ENCODE data around the gene AFF3.

AFF3 gene

GRCh38 chr2:99543247-99543646 lies 599.1 kb downstream of the AFF3 start:
- H4K12ac ChIP-seq (ENCODE audit: low read depth, low read length): no peak overlapping the region
- H3K23ac ChIP-seq (ENCODE audit: low read length): no peak overlapping the region
- H3K36me3 ChIP-seq (ENCODE audit: control insufficient read depth in 1 of 2, insufficient read depth in 2 of 2, low read length in 2 of 2): no peaks in the 10 kb centered on the region
- H2BK120ac ChIP-seq (ENCODE audit: insufficient read depth, low read length, poor library complexity): no peak overlapping the region
- no peak overlapping the region for H4K91ac ChIP-seq (ENCODE audit: low read depth, low read length)
- no peak overlapping the region for H3K9ac ChIP-seq (ENCODE audit: low read length)
- WGBS (ENCODE audit: extremely low coverage, insufficient coverage, insufficient read length): no CpG with 5 or more reads among the region's 1 CpG
- H3K4me2 ChIP-seq (ENCODE audit: low read length): no peak overlapping the region
- H4K8ac ChIP-seq (ENCODE audit: low read depth, low read length): no peak overlapping the region
- no peak overlapping the region for H3K27ac ChIP-seq (ENCODE audit: low read depth, low read length)
- no peaks in the 10 kb centered on the region for H3K4me1 ChIP-seq (ENCODE audit: control insufficient read depth in 1 of 2, insufficient read depth in 2 of 2, low read length in 2 of 2)
- no peaks in the 10 kb centered on the region for H3K79me2 ChIP-seq (ENCODE audit: control insufficient read depth, insufficient read depth, low read length, poor library complexity)
- no peak overlapping the region for H3K14ac ChIP-seq (ENCODE audit: low read length)
- no peaks in the 10 kb centered on the region for H3K79me1 ChIP-seq (ENCODE audit: low read length)
- no peaks in the 10 kb centered on the region for H3K9me3 ChIP-seq (ENCODE audit: insufficient read depth, low read depth, low read length)
- no peaks in the 10 kb centered on the region for H3K27me3 ChIP-seq (ENCODE audit: insufficient read depth, low read length)
- H2BK5ac ChIP-seq (ENCODE audit: low read depth, low read length, poor library complexity): no peak overlapping the region
- no peak overlapping the region for H2AFZ ChIP-seq (ENCODE audit: insufficient read depth, low read length, poor library complexity)
- H2AK5ac ChIP-seq (ENCODE audit: low read length): no peak overlapping the region
- peak in 1 of 2 donors; percentile 30 for DNase-seq
- no peak overlapping the region for H3K4me3 ChIP-seq (ENCODE audit: low read depth, low read length)
- no peak overlapping the region for H2BK12ac ChIP-seq (ENCODE audit: low read length)
- no peak overlapping the region for H3K4ac ChIP-seq (ENCODE audit: low read depth, low read length)
- H3K18ac ChIP-seq (ENCODE audit: low read length): no peak overlapping the region

GRCh38 chr2:99537910-99538485 lies 604.4 kb downstream of the AFF3 start:
- Histone ChIP-seq H3K9me3 (ENCODE audit: insufficient read depth, low read depth, low read length) (no peaks in the 10 kb centered on the region), H3K14ac (ENCODE audit: low read length) (no peak overlapping the region)
- no CpG with 5 or more reads among the region's 4 CpGs for WGBS (ENCODE audit: extremely low coverage, insufficient coverage, insufficient read length)

GRCh38 chr2:99524056-99524455 lies 618.3 kb downstream of the AFF3 start:
- Histone ChIP-seq H3K4me3 (ENCODE audit: low read depth, low read length) (no peak overlapping the region), H4K91ac (ENCODE audit: low read depth, low read length) (no peak overlapping the region), H2BK5ac (ENCODE audit: low read depth, low read length, poor library complexity) (no peak overlapping the region), H3K18ac (ENCODE audit: low read length) (no peak overlapping the region), H3K14ac (ENCODE audit: low read length) (no peak overlapping the region), H3K79me1 (ENCODE audit: low read length) (no peaks in the 10 kb centered on the region), H2AFZ (ENCODE audit: insufficient read depth, low read length, poor library complexity) (no peak overlapping the region), H3K23ac (ENCODE audit: low read length) (no peak overlapping the region), H3K4me2 (ENCODE audit: low read length) (no peak overlapping the region), H3K36me3 (ENCODE audit: control insufficient read depth in 1 of 2, insufficient read depth in 2 of 2, low read length in 2 of 2) (no peaks in the 10 kb centered on the region), H3K4ac (ENCODE audit: low read depth, low read length) (no peak overlapping the region), H2AK5ac (ENCODE audit: low read length) (no peak overlapping the region), H2BK120ac (ENCODE audit: insufficient read depth, low read length, poor library complexity) (no peak overlapping the region), H3K9ac (ENCODE audit: low read length) (no peak overlapping the region), H4K12ac (ENCODE audit: low read depth, low read length) (no peak overlapping the region), H3K27me3 (ENCODE audit: insufficient read depth, low read length) (no peaks in the 10 kb centered on the region), H3K27ac (ENCODE audit: low read depth, low read length) (no peak overlapping the region), H3K4me1 (ENCODE audit: control insufficient read depth in 1 of 2, insufficient read depth in 2 of 2, low read length in 2 of 2) (no peaks in the 10 kb centered on the region), H3K9me3 (ENCODE audit: insufficient read depth, low read depth, low read length) (no peaks in the 10 kb centered on the region), H2BK12ac (ENCODE audit: low read length) (no peak overlapping the region), H4K8ac (ENCODE audit: low read depth, low read length) (no peak overlapping the region), H3K79me2 (ENCODE audit: control insufficient read depth, insufficient read depth, low read length, poor library complexity) (no peaks in the 10 kb centered on the region)
- DNase-seq: no peak
- no CpG with 5 or more reads among the region's 2 CpGs for WGBS (ENCODE audit: extremely low coverage, insufficient coverage, insufficient read length)

More at GRCh38 chr2:99537910-99538485, 604.4 kb downstream of the AFF3 start:
- H3K79me2 ChIP-seq (ENCODE audit: control insufficient read depth, insufficient read depth, low read length, poor library complexity): no peaks in the 10 kb centered on the region
- no peak overlapping the region for H3K18ac ChIP-seq (ENCODE audit: low read length)
- no peak overlapping the region for H2BK5ac ChIP-seq (ENCODE audit: low read depth, low read length, poor library complexity)
- peak; percentile 50 to 87 for DNase-seq
- no peaks in the 10 kb centered on the region for H3K4me1 ChIP-seq (ENCODE audit: control insufficient read depth in 1 of 2, insufficient read depth in 2 of 2, low read length in 2 of 2)
- H3K4me3 ChIP-seq (ENCODE audit: low read depth, low read length): no peak overlapping the region
- H4K8ac ChIP-seq (ENCODE audit: low read depth, low read length): no peak overlapping the region
- no peak overlapping the region for H2AK5ac ChIP-seq (ENCODE audit: low read length)
- no peaks in the 10 kb centered on the region for H3K27me3 ChIP-seq (ENCODE audit: insufficient read depth, low read length)
- no peak overlapping the region for H3K27ac ChIP-seq (ENCODE audit: low read depth, low read length)
- H3K4me2 ChIP-seq (ENCODE audit: low read length): no peak overlapping the region
- no peak overlapping the region for H3K9ac ChIP-seq (ENCODE audit: low read length)
- H2BK12ac ChIP-seq (ENCODE audit: low read length): no peak overlapping the region
- no peak overlapping the region for H4K91ac ChIP-seq (ENCODE audit: low read depth, low read length)
- no peaks in the 10 kb centered on the region for H3K36me3 ChIP-seq (ENCODE audit: control insufficient read depth in 1 of 2, insufficient read depth in 2 of 2, low read length in 2 of 2)
- no peak overlapping the region for H2AFZ ChIP-seq (ENCODE audit: insufficient read depth, low read length, poor library complexity)
- H3K23ac ChIP-seq (ENCODE audit: low read length): no peak overlapping the region
- H2BK120ac ChIP-seq (ENCODE audit: insufficient read depth, low read length, poor library complexity): no peak overlapping the region
- H3K79me1 ChIP-seq (ENCODE audit: low read length): no peaks in the 10 kb centered on the region
- H4K12ac ChIP-seq (ENCODE audit: low read depth, low read length): no peak overlapping the region
- H3K4ac ChIP-seq (ENCODE audit: low read depth, low read length): no peak overlapping the region

GRCh38 chr2:99522157-99522556 lies 620.2 kb downstream of the AFF3 start:
- WGBS (ENCODE audit: extremely low coverage, insufficient coverage, insufficient read length): no CpG with 5 or more reads among the region's 2 CpGs
- H2BK5ac ChIP-seq (ENCODE audit: low read depth, low read length, poor library complexity): no peak overlapping the region
- no peak overlapping the region for H4K12ac ChIP-seq (ENCODE audit: low read depth, low read length)
- H3K4me3 ChIP-seq (ENCODE audit: low read depth, low read length): no peak overlapping the region
- H3K79me1 ChIP-seq (ENCODE audit: low read length): no peaks in the 10 kb centered on the region
- no peak overlapping the region for H2AK5ac ChIP-seq (ENCODE audit: low read length)
- H3K36me3 ChIP-seq (ENCODE audit: control insufficient read depth in 1 of 2, insufficient read depth in 2 of 2, low read length in 2 of 2): no peaks in the 10 kb centered on the region
- H2AFZ ChIP-seq (ENCODE audit: insufficient read depth, low read length, poor library complexity): no peak overlapping the region
- no peak overlapping the region for H3K4ac ChIP-seq (ENCODE audit: low read depth, low read length)
- H3K4me1 ChIP-seq (ENCODE audit: control insufficient read depth in 1 of 2, insufficient read depth in 2 of 2, low read length in 2 of 2): no peaks in the 10 kb centered on the region
- H4K8ac ChIP-seq (ENCODE audit: low read depth, low read length): no peak overlapping the region
- no peaks in the 10 kb centered on the region for H3K79me2 ChIP-seq (ENCODE audit: control insufficient read depth, insufficient read depth, low read length, poor library complexity)
- no peak overlapping the region for H3K4me2 ChIP-seq (ENCODE audit: low read length)
- no peak overlapping the region for H3K18ac ChIP-seq (ENCODE audit: low read length)
- H4K91ac ChIP-seq (ENCODE audit: low read depth, low read length): no peak overlapping the region
- H2BK120ac ChIP-seq (ENCODE audit: insufficient read depth, low read length, poor library complexity): no peak overlapping the region
- no peak overlapping the region for H2BK12ac ChIP-seq (ENCODE audit: low read length)
- H3K27ac ChIP-seq (ENCODE audit: low read depth, low read length): no peak overlapping the region
- no peak overlapping the region for H3K23ac ChIP-seq (ENCODE audit: low read length)
- no peak overlapping the region for H3K14ac ChIP-seq (ENCODE audit: low read length)
- DNase-seq: no peak
- H3K27me3 ChIP-seq (ENCODE audit: insufficient read depth, low read length): no peaks in the 10 kb centered on the region
- H3K9me3 ChIP-seq (ENCODE audit: insufficient read depth, low read depth, low read length): no peaks in the 10 kb centered on the region
- H3K9ac ChIP-seq (ENCODE audit: low read length): no peak overlapping the region
